CD14-positive monocyte (primary cell): Measurements from ENCODE around the gene HRH2. TPM values are rescaled to one million over a fixed set of nuclear protein-coding genes. Genes with fewer than 3 reads are reported as not detected.

Experiments used
- DNase-seq, 3 donors: peaks; one replicate each; pipeline ENCODE4 v3.0.0-alpha.2; 2011 to 2022
- H2AFZ ChIP-seq: 2 replicates; pipeline ENCODE4 v1.6.0; 2012; ENCODE audit warnings: mild to moderate bottlenecking, low read depth, low read length, inconsistent platforms; ENCODE audit not compliant: insufficient read depth, poor library complexity, severe bottlenecking
- H3K27ac ChIP-seq, 2 donors: 1 replicate in 1 of 2; 2 replicates in 1 of 2; pipeline ENCODE4 v1.5.1; 2012 to 2013; ENCODE audit warnings: low read length in 2 of 2, control low read depth in 1 of 2, inconsistent platforms in 1 of 2, low read depth in 1 of 2, mild to moderate bottlenecking in 1 of 2
- H3K27me3 ChIP-seq, 2 donors: one replicate each; pipeline versions ENCODE4 v1.6.0 to v1.6.1; 2011 to 2013; ENCODE audit warnings: low read length in 2 of 2; ENCODE audit not compliant: control insufficient read depth in 2 of 2, insufficient read depth in 2 of 2
- H3K36me3 ChIP-seq, 2 donors: replicated peaks in 1 of 2; 1 replicate in 1 of 2; 2 replicates in 1 of 2; pipeline versions ENCODE4 v1.5.1 to v1.6.1; 2012 to 2013; ENCODE audit warnings: low read length in 2 of 2, control low read depth in 1 of 2, inconsistent platforms in 1 of 2, mild to moderate bottlenecking in 1 of 2; ENCODE audit not compliant: insufficient read depth in 2 of 2, control insufficient read depth in 1 of 2
- H3K4me1 ChIP-seq, 2 donors: 1 replicate in 1 of 2; 2 replicates in 1 of 2; pipeline versions ENCODE4 v1.5.1 to v1.6.1; 2012 to 2013; ENCODE audit warnings: low read length in 2 of 2, control low read depth in 1 of 2, inconsistent platforms in 1 of 2, mild to moderate bottlenecking in 1 of 2, moderate library complexity in 1 of 2; ENCODE audit not compliant: insufficient read depth in 2 of 2, control insufficient read depth in 1 of 2
- H3K4me2 ChIP-seq: replicated peaks from 2 replicates; pipeline ENCODE3; 2012; ENCODE audit warnings: low read length, moderate library complexity, mild to moderate bottlenecking; ENCODE audit not compliant: poor library complexity, severe bottlenecking; ENCODE audit errors: extremely low read depth
- H3K4me3 ChIP-seq, 3 experiments: fragments of 200-600 bp in 1 of 3; sonication (generic) in 1 of 3; replicated peaks in 1 of 3; 1 replicate in 2 of 3; 2 replicates in 1 of 3; pipeline ENCODE4 v1.5.1; 2011 to 2013; ENCODE audit warnings: low read length in 3 of 3, mild to moderate bottlenecking in 3 of 3, control low read depth in 2 of 3, low read depth in 2 of 3, inconsistent platforms in 1 of 3, moderate library complexity in 1 of 3
- H3K79me2 ChIP-seq: 2 replicates; pipeline ENCODE4 v1.6.0; 2012; ENCODE audit warnings: mild to moderate bottlenecking, control low read depth, inconsistent platforms, low read length, moderate library complexity; ENCODE audit not compliant: insufficient read depth
- H3K9ac ChIP-seq: 2 replicates; pipeline ENCODE4 v1.6.0; 2017; ENCODE audit warnings: low read length, mild to moderate bottlenecking; ENCODE audit not compliant: insufficient read depth, poor library complexity, severe bottlenecking
- H3K9me3 ChIP-seq, 2 donors: replicated peaks in 1 of 2; 1 replicate in 1 of 2; 2 replicates in 1 of 2; pipeline versions ENCODE4 v1.5.1 to v1.6.1; 2012 to 2013; ENCODE audit warnings: low read length in 2 of 2, control low read depth in 1 of 2; ENCODE audit not compliant: control insufficient read depth in 1 of 2, insufficient read depth in 1 of 2
- H4K20me1 ChIP-seq: 2 replicates; pipeline ENCODE4 v1.6.0; 2012; ENCODE audit warnings: mild to moderate bottlenecking, low read length, control low read depth, moderate library complexity; ENCODE audit not compliant: insufficient read depth
- H3K27ac Mint-ChIP-seq, 7 donors: one replicate each; pipeline ENCODE4 v1.8.0; 2020; ENCODE audit warnings: mild to moderate bottlenecking in 7 of 7, mixed read lengths in 7 of 7, moderate library complexity in 6 of 7, inconsistent platforms in 2 of 7
- H3K27me3 Mint-ChIP-seq, 3 donors: one replicate each; pipeline ENCODE4 v1.8.0; 2021 to 2022; ENCODE audit warnings: low read depth in 3 of 3, mild to moderate bottlenecking in 3 of 3, mixed read lengths in 3 of 3, moderate library complexity in 3 of 3, inconsistent platforms in 1 of 3
- H3K36me3 Mint-ChIP-seq, 2 donors: one replicate each; pipeline ENCODE4 v1.8.0; 2020; ENCODE audit warnings: mixed read lengths in 2 of 2, inconsistent platforms in 1 of 2, mild to moderate bottlenecking in 1 of 2
- H3K4me1 Mint-ChIP-seq: one replicate; pipeline ENCODE4 v1.8.0; 2020; ENCODE audit warnings: mild to moderate bottlenecking, mixed read lengths
- H3K4me3 Mint-ChIP-seq, 2 donors: one replicate each; pipeline ENCODE4 v1.8.0; 2020; ENCODE audit warnings: mild to moderate bottlenecking in 2 of 2, mixed read lengths in 2 of 2, moderate library complexity in 1 of 2
- H3K9me3 Mint-ChIP-seq, 7 donors: one replicate each; pipeline ENCODE4 v1.8.0; 2020 to 2022; ENCODE audit warnings: mixed read lengths in 7 of 7, mild to moderate bottlenecking in 6 of 7, moderate library complexity in 6 of 7, inconsistent platforms in 2 of 7
- CTCF ChIP-seq: fragments of 200-600 bp; IDR thresholded peaks from one replicate; pipeline ENCODE4 v1.8.0; 2022; ENCODE audit warnings: antibody characterized with exemption, mild to moderate bottlenecking
- WGBS: methylation state at CpG from one replicate; pipeline ENCODE4 v1.1.5; 2013; ENCODE audit warnings: missing lambda C conversion rate; ENCODE audit not compliant: insufficient coverage; 5-methylcytosine and 5-hydroxymethylcytosine counted together
- intact Hi-C, 2 donors: fragments of 100-400 bp; cut with micrococcal nuclease; formaldehyde crosslinking; loops; one replicate each; pipeline versions ENCODE4 v1.15.0 to v1.15.1; 2023
- polyA plus RNA-seq, 3 donors: library from polyadenylated mRNA; depleted of rRNA in 1 of 3; unstranded in 2 of 3; stranded (reverse) in 1 of 3; fragments of 300-500 nt in 2 of 3; fragments of >200 nt in 1 of 3; fragmentation: Illumina TruSeq in 2 of 3; gene quantifications; 1 replicate in 2 of 3; 2 replicates in 1 of 3; pipeline ENCODE4 v1.2.3, GENCODE V29; 2012 to 2021

The HRH2 gene
- polyA plus RNA-seq, 3 donors = 10.6 to 71.7 (median 25.5) TPM

GRCh38 chr5:175734501-175734900 lies 76.6 kb downstream of the HRH2 start:
- TF ChIP-seq CTCF = no peak
- Histone ChIP-seq H3K9me3 (no peaks in the 10 kb centered on the region), H2AFZ (no peak overlapping the region), H3K27me3 (peaks cover 0 to 2% of the 10 kb centered on the region in 2 donors), H3K4me2 (no peak overlapping the region), H3K79me2 (no peaks in the 10 kb centered on the region), H3K4me1 (peaks cover 0 to 2% of the 10 kb centered on the region in 2 donors), H3K9ac (no peak overlapping the region), H3K36me3 (no peaks in the 10 kb centered on the region), H4K20me1 (no peaks in the 10 kb centered on the region), H3K27ac (no peak overlapping the region), H3K4me3 (no peak overlapping the region)
- Mint-ChIP-seq H3K4me1 (peaks cover 3% of the 10 kb centered on the region), H3K36me3 (no peaks in the 10 kb centered on the region), H3K4me3 (no peak overlapping the region), H3K27me3 (peaks cover 13 to 31% (median 17%) of the 10 kb centered on the region in 3 donors), H3K9me3 (peaks cover 0 to 3% (median 0%) of the 10 kb centered on the region in 7 donors), H3K27ac (no peak overlapping the region)
- intact Hi-C loops = loop anchor here in 1 of 2 donors (10.0 kb wide), 2 partner anchors 140 to 920 kb away; partner anchors contain the start of gene CPLX2
- no peak for DNase-seq
- WGBS = 80% methylated on average over 3 of the region's 10 CpGs

DNA sequence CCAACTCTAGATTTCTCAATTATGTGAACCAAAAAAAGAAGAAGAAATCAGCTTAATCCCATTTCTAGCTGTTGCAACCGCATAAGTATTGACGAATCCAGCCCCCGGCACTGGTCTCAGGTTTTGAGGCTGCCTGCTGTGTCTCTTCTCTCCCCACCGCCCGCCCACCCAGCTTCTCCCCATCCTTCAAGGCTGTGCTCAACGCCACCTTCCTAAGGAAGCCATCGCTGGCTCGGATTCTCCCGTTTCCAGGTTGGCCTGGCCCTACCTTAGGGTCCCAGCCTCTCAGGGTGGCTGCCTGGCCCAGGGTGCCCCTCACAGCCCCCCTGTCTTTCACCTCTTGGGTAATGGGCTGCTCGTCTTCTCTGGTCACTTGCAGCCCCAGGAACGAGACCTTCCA lies 77.8 kb downstream of the HRH2 start:
- Mint-ChIP-seq H3K9me3 (peaks cover 0 to 3% (median 0%) of the 10 kb centered on the region in 7 donors), H3K4me1 (no peaks in the 10 kb centered on the region), H3K27me3 (peaks cover 16 to 31% (median 24%) of the 10 kb centered on the region in 3 donors), H3K36me3 (no peaks in the 10 kb centered on the region), H3K27ac (no peak overlapping the region), H3K4me3 (no peak overlapping the region)
- Histone ChIP-seq H3K27me3 (no peaks in the 10 kb centered on the region), H3K4me3 (no peak overlapping the region), H3K27ac (no peak overlapping the region), H3K79me2 (no peaks in the 10 kb centered on the region), H3K9me3 (no peaks in the 10 kb centered on the region), H3K9ac (no peak overlapping the region), H3K4me1 (no peaks in the 10 kb centered on the region), H3K36me3 (no peaks in the 10 kb centered on the region), H3K4me2 (no peak overlapping the region), H4K20me1 (no peaks in the 10 kb centered on the region), H2AFZ (no peak overlapping the region)
- DNase-seq = no peak
- no peak for TF ChIP-seq CTCF
- intact Hi-C loops = loop anchor here in 1 of 2 donors (10.0 kb wide), 2 partner anchors 139 to 919 kb away; partner anchors contain the start of gene CPLX2
- 94% methylated on average over 11 of the region's 11 CpGs for WGBS
